NCI-H345 treated with DMSO at 0.1 percent for 48 hours (cell line): ENCODE measurements around the gene PAX4.
"Not testable (repeated sequence)": the region's sequence is repeated elsewhere in the genome, so short reads cannot be mapped to it uniquely, and the experiment has no call there.

Experiments
- DNase-seq: peaks from one replicate; lab custom pipeline; 2025; ENCODE audit not compliant: unreplicated experiment; lab: John Stamatoyannopoulos, UW

The PAX4 gene

GRCh38 chr7:127586346-127586745 is 31.6 kb downstream of the PAX4 start:
- DNase-seq = no peak

GRCh38 chr7:127585044-127585953 is 32.6 kb downstream of the PAX4 start, which contains the start of gene GCC1:
Gene GCC1, minus strand, starts transcription at chr7:127585596. Its CDS starts 414 bp downstream, at chr7:127585182.
- DNase-seq = peak; percentile 73

- no peak for DNase-seq
Observed at GRCh38 chr7:127584648-127585043, 33.3 kb downstream of the PAX4 start.

GRCh38 chr7:127582361-127582760 is 35.6 kb downstream of the PAX4 start:
- DNase-seq = no peak

GRCh38 chr7:127581716-127582115 is 36.2 kb downstream of the PAX4 start:
- DNase-seq = no peak

GRCh38 chr7:127580612-127581011 is 37.3 kb downstream of the PAX4 start:
- no peak for DNase-seq

- DNase-seq = no peak
Observed at GRCh38 chr7:127578711-127579275, 39.1 kb downstream of the PAX4 start.

GRCh38 chr7:127578036-127578684 is 39.8 kb downstream of the PAX4 start:
- DNase-seq = no peak

- DNase-seq = no peak
Observed at GRCh38 chr7:127571741-127572505, 46.0 kb downstream of the PAX4 start.

GRCh38 chr7:127568034-127568433 is 49.9 kb downstream of the PAX4 start:
- not testable (repeated sequence) for DNase-seq

- no peak for DNase-seq
Observed at GRCh38 chr7:127566242-127566641, 51.7 kb downstream of the PAX4 start.
